Loucy (cell line): Measurements from ENCODE around the gene GSG1L.

ENCODE experiments used
- H2AFZ ChIP-seq: fragments of 200-600 bp; sonication (generic); 2 replicates; pipeline ENCODE4 v1.6.0; 2016; ENCODE audit warnings: antibody characterized with exemption, mild to moderate bottlenecking, low read length, moderate library complexity
- H3F3A ChIP-seq: fragments of 200-600 bp; 2 replicates; pipeline ENCODE4 v1.6.0; 2016; ENCODE audit warnings: antibody characterized with exemption, low read depth, mild to moderate bottlenecking
- H3K27me3 ChIP-seq: fragments of 200-600 bp; sonication (generic); 2 replicates; pipeline ENCODE4 v1.6.1; 2014; ENCODE audit warnings: low read length, mild to moderate bottlenecking; ENCODE audit not compliant: insufficient read depth, poor library complexity, severe bottlenecking
- H3K36me3 ChIP-seq: fragments of 200-600 bp; sonication (generic); 2 replicates; pipeline ENCODE4 v1.6.1; 2016; ENCODE audit warnings: low read length; ENCODE audit not compliant: insufficient read depth
- H3K4me1 ChIP-seq: fragments of 200-600 bp; sonication (generic); 2 replicates; pipeline ENCODE4 v1.5.1; 2014; ENCODE audit warnings: low read length, mild to moderate bottlenecking; ENCODE audit not compliant: insufficient read depth, poor library complexity, severe bottlenecking
- H3K4me2 ChIP-seq: fragments of 200-600 bp; sonication (generic); 2 replicates; pipeline ENCODE4 v1.6.0; 2014; ENCODE audit warnings: antibody characterized with exemption, low read length, low read depth, mild to moderate bottlenecking; ENCODE audit not compliant: poor library complexity, severe bottlenecking
- H3K4me3 ChIP-seq: fragments of 200-600 bp; sonication (generic); 2 replicates; pipeline ENCODE4 v1.5.1; 2014; ENCODE audit warnings: low read length, mild to moderate bottlenecking, mixed read lengths; ENCODE audit not compliant: poor library complexity, severe bottlenecking
- H3K79me2 ChIP-seq: fragments of 200-600 bp; sonication (generic); 2 replicates; pipeline ENCODE4 v1.6.1; 2014; ENCODE audit warnings: low read length; ENCODE audit not compliant: insufficient read depth
- H3K9ac ChIP-seq: fragments of 200-600 bp; sonication (generic); 2 replicates; pipeline ENCODE4 v1.6.0; 2014; ENCODE audit warnings: mild to moderate bottlenecking, low read depth, low read length, moderate library complexity; ENCODE audit not compliant: poor library complexity, severe bottlenecking
- H3K9me2 ChIP-seq: fragments of 200-600 bp; sonication (generic); replicated peaks from 2 replicates; pipeline ENCODE4 v1.6.1; 2016; ENCODE audit warnings: low read depth, low read length, mixed read lengths
- H3K9me3 ChIP-seq: fragments of 200-600 bp; sonication (generic); 2 replicates; pipeline ENCODE4 v1.6.1; 2014; ENCODE audit warnings: mild to moderate bottlenecking, antibody characterized with exemption, low read length, low read depth; ENCODE audit not compliant: insufficient read depth
- H4K20me1 ChIP-seq: fragments of 200-600 bp; sonication (generic); 2 replicates; pipeline ENCODE4 v1.6.0; 2014; ENCODE audit warnings: antibody characterized with exemption, low read length, mild to moderate bottlenecking; ENCODE audit not compliant: insufficient read depth, poor library complexity, severe bottlenecking
- CTCF ChIP-seq: fragments of 200-600 bp; sonication (generic); conservative IDR thresholded peaks from 2 replicates; pipeline ENCODE4 v1.5.1; 2014; ENCODE audit warnings: mild to moderate bottlenecking, antibody characterized with exemption, low read length
- EZH2phosphoT487 ChIP-seq: fragments of 200-600 bp; IDR thresholded peaks from 2 replicates; pipeline ENCODE4 v1.6.1; 2018; ENCODE audit warnings: antibody characterized with exemption, mild to moderate bottlenecking, moderate library complexity, borderline replicate concordance

The GSG1L gene

GRCh38 chr16:27967169-27967568 lies 96.3 kb downstream of the GSG1L start:
- H3K4me3 ChIP-seq, result no peak overlapping the region
- H3K4me2 ChIP-seq, result no peak overlapping the region
- no peaks in the 10 kb centered on the region for H3K36me3 ChIP-seq
- H3K9me3 ChIP-seq, result no peaks in the 10 kb centered on the region
- no peaks in the 10 kb centered on the region for H3K4me1 ChIP-seq
- no peaks in the 10 kb centered on the region for H3F3A ChIP-seq
- 0 out of 2 replicates have a peak, but pooled peaks cover 3% of the 10 kb centered on the region for H3K9me2 ChIP-seq
- no peaks in the 10 kb centered on the region for H4K20me1 ChIP-seq
- H3K9ac ChIP-seq, result no peak overlapping the region
- H3K27me3 ChIP-seq, result no peaks in the 10 kb centered on the region
- no peak for TF ChIP-seq CTCF
- TF ChIP-seq EZH2phosphoT487, result no peak
- no peaks in the 10 kb centered on the region for H3K79me2 ChIP-seq
- no peak overlapping the region for H2AFZ ChIP-seq

GRCh38 chr16:27966756-27967155 lies 96.8 kb downstream of the GSG1L start:
- H3K36me3 ChIP-seq, result no peaks in the 10 kb centered on the region
- no peaks in the 10 kb centered on the region for H3K9me3 ChIP-seq
- no peaks in the 10 kb centered on the region for H3K79me2 ChIP-seq
- no peaks in the 10 kb centered on the region for H3F3A ChIP-seq
- H3K4me2 ChIP-seq, result no peak overlapping the region
- H4K20me1 ChIP-seq, result no peaks in the 10 kb centered on the region
- TF ChIP-seq CTCF (no peak), EZH2phosphoT487 (no peak)
- no peaks in the 10 kb centered on the region for H3K27me3 ChIP-seq
- H3K9ac ChIP-seq, result no peak overlapping the region
- no peak overlapping the region for H2AFZ ChIP-seq
- no peaks in the 10 kb centered on the region for H3K4me1 ChIP-seq
- no peak overlapping the region for H3K4me3 ChIP-seq
- 0 out of 2 replicates have a peak, but pooled peaks cover 3% of the 10 kb centered on the region for H3K9me2 ChIP-seq

GRCh38 chr16:27965801-27966200 lies 97.7 kb downstream of the GSG1L start:
- H3K9me2 ChIP-seq, result no peaks in the 10 kb centered on the region
- H3K36me3 ChIP-seq, result no peaks in the 10 kb centered on the region
- H3K27me3 ChIP-seq, result no peaks in the 10 kb centered on the region
- no peak overlapping the region for H3K4me2 ChIP-seq
- H3K4me3 ChIP-seq, result no peak overlapping the region
- H4K20me1 ChIP-seq, result no peaks in the 10 kb centered on the region
- H3K9ac ChIP-seq, result no peak overlapping the region
- H3F3A ChIP-seq, result no peaks in the 10 kb centered on the region
- H3K9me3 ChIP-seq, result no peaks in the 10 kb centered on the region
- TF ChIP-seq EZH2phosphoT487, result no peak
- TF ChIP-seq CTCF, result no peak
- H3K4me1 ChIP-seq, result no peaks in the 10 kb centered on the region
- H3K79me2 ChIP-seq, result no peaks in the 10 kb centered on the region
- no peak overlapping the region for H2AFZ ChIP-seq
